HepG2 (cell line): ENCODE measurements around the gene MAPK8IP1. TPM values are rescaled to one million over a fixed set of nuclear protein-coding genes. Genes with fewer than 3 reads are reported as not detected.

Experiments
- ATAC-seq: fragments of 200-7000 bp; cut with Tn5 transposase; 3 replicates; pipeline ENCODE4 v1.9.1; 2020; ENCODE audit warnings: mild to moderate bottlenecking, moderate library complexity
- BruUV-seq: library from RNA; stranded (reverse); fragments of 400-500 nt; replicated peaks from 2 replicates; lab custom pipeline; 2021; lab: Mats Ljungman, UMichigan
- CTCF ChIA-PET: fragments of 300-600 bp; formaldehyde crosslinking; extraction: SDS; loops from one replicate; lab custom pipeline; 2021; ENCODE audit warnings: low total read pairs, inconsistent platforms, low intra/inter-chr PET ratio; lab: Yijun Ruan, JAX
- POLR2A ChIA-PET: fragments of 350-600 bp; sonication (Branson Sonifier 250); formaldehyde crosslinking; loops from one replicate; lab custom pipeline; 2020; ENCODE audit warnings: antibody characterized with exemption, inconsistent platforms; lab: Yijun Ruan, JAX
- DNase-seq: peaks from one replicate; pipeline ENCODE4 v3.0.0-alpha.2; 2015; ENCODE audit warnings: low spot score
- FAIRE-seq: peaks from 3 replicates; lab custom pipeline; 2011; peaks lifted over from hg19 to GRCh38; lab: Jason Lieb, UNC
- H2AFZ ChIP-seq: one replicate; pipeline ENCODE4 v1.6.1; 2011; ENCODE audit warnings: low read length, inconsistent platforms
- H3K27ac ChIP-seq: fragments of 300-600 bp; 3 replicates; pipeline ENCODE4 v1.8.0; 2011; ENCODE audit warnings: mixed run types, mild to moderate bottlenecking, mixed read lengths, low read length, inconsistent platforms; ENCODE audit not compliant: insufficient read depth; ENCODE audit errors: extremely low read length
- H3K27me3 ChIP-seq, 2 experiments: fragments of 200-600 bp in 1 of 2; 2 replicates in 1 of 2; 3 replicates in 1 of 2; pipeline versions ENCODE4 v1.6.0 to v1.8.0; 2011; ENCODE audit warnings: low read length in 2 of 2, mild to moderate bottlenecking in 2 of 2, moderate library complexity in 2 of 2, inconsistent platforms in 1 of 2; ENCODE audit not compliant: insufficient read depth in 2 of 2, control insufficient read depth in 1 of 2
- H3K36me3 ChIP-seq, 2 experiments: fragments of 200-600 bp in 1 of 2; replicated peaks in 1 of 2; 2 replicates in 1 of 2; 3 replicates in 1 of 2; pipeline versions ENCODE4 v1.5.1 to v1.8.0; 2011; ENCODE audit warnings: low read length in 2 of 2, inconsistent platforms in 1 of 2; ENCODE audit not compliant: insufficient read depth in 2 of 2, control insufficient read depth in 1 of 2
- H3K4me1 ChIP-seq: 2 replicates; pipeline ENCODE4 v1.5.1; 2012; ENCODE audit warnings: low read length, inconsistent platforms; ENCODE audit not compliant: insufficient read depth
- H3K4me2 ChIP-seq: 2 replicates; pipeline ENCODE4 v1.6.0; 2011; ENCODE audit warnings: low read depth, low read length, inconsistent platforms
- H3K4me3 ChIP-seq, 3 experiments: fragments of 200-600 bp in 1 of 3; sonication (generic), shearing (Covaris generic) in 1 of 3; replicated peaks in 1 of 3; 2 replicates each; pipeline ENCODE4 v1.5.1; 2011 to 2016; ENCODE audit warnings: low read length in 3 of 3, inconsistent platforms in 2 of 3, low read depth in 2 of 3, mild to moderate bottlenecking in 2 of 3, control low read depth in 1 of 3, mixed read lengths in 1 of 3; ENCODE audit not compliant: insufficient read depth in 1 of 3
- H3K79me2 ChIP-seq: one replicate; pipeline ENCODE4 v1.6.1; 2011; ENCODE audit warnings: low read length, inconsistent platforms; ENCODE audit not compliant: insufficient read depth
- H3K9ac ChIP-seq: 2 replicates; pipeline ENCODE4 v1.6.0; 2011; ENCODE audit warnings: mild to moderate bottlenecking, low read depth, low read length, inconsistent platforms; ENCODE audit not compliant: insufficient read depth
- H3K9me3 ChIP-seq: 2 replicates; pipeline ENCODE4 v1.5.1; 2012; ENCODE audit warnings: mild to moderate bottlenecking, low read length
- H4K20me1 ChIP-seq: 2 replicates; pipeline ENCODE4 v1.6.0; 2011; ENCODE audit warnings: inconsistent platforms, mild to moderate bottlenecking, low read length, moderate library complexity; ENCODE audit not compliant: insufficient read depth
- BCL6 ChIP-seq: IDR thresholded peaks from 2 replicates; pipeline ENCODE4 v1.6.1; 2016; ENCODE audit warnings: missing genetic modification reagents, missing compliant biosample characterization
- GABPB1 ChIP-seq: IDR thresholded peaks from 2 replicates; pipeline ENCODE4 v1.6.1; 2016; ENCODE audit warnings: mild to moderate bottlenecking, missing genetic modification reagents, moderate library complexity, missing compliant biosample characterization
- LCORL ChIP-seq, 2 experiments: fragments of 450-650 bp in 1 of 2; sonication (generic) in 1 of 2; formaldehyde crosslinking in 1 of 2; IDR thresholded peaks; 2 replicates each; pipeline versions ENCODE4 v1.5.0 to v1.6.1; 2017 to 2020; ENCODE audit warnings: antibody characterized with exemption in 1 of 2, missing genetic modification reagents in 1 of 2
- NCOA1 ChIP-seq: sonication (generic); formaldehyde crosslinking; IDR thresholded peaks from 2 replicates; pipeline ENCODE4 v1.9.0; 2021; ENCODE audit warnings: missing genetic modification reagents
- ZNF124 ChIP-seq: sonication (generic); formaldehyde crosslinking; IDR thresholded peaks from 2 replicates; pipeline ENCODE4 v1.4.0; 2020; ENCODE audit warnings: missing genetic modification reagents
- WGBS: methylation state at CpG from one replicate; pipeline ENCODE4 v1.1.6; 2017; ENCODE audit warnings: low lambda C conversion rate; 5-methylcytosine and 5-hydroxymethylcytosine counted together
- in situ Hi-C: cut with HindIII; loops from 2 replicates; pipeline ENCODE4 v1.10.0; 2017; ENCODE audit warnings: low pct_unique_long_range_greater_than_20kb; ENCODE audit not compliant: extremely low pct_ligation_motif_present
- intact Hi-C: fragments of 100-400 bp; cut with micrococcal nuclease; formaldehyde crosslinking; loops from one replicate; pipeline ENCODE4 v1.10.0; 2022; ENCODE audit not compliant: unreplicated experiment
- polyA plus RNA-seq, 8 experiments: library from polyadenylated mRNA; depleted of rRNA in 3 of 8; stranded (reverse) in 7 of 8; unstranded in 1 of 8; fragments of >200 nt; fragmentation: Illumina TruSeq in 4 of 8; extraction: Trizol in 4 of 8; gene quantifications; 2 replicates each; pipeline versions ENCODE4 v1.2.1 to v1.2.3, GENCODE V29; 2011 to 2016; ENCODE audit warnings: low read depth in 4 of 8, missing spikeins in 1 of 8, mixed read lengths in 1 of 8; ENCODE audit not compliant: insufficient read depth in 1 of 8
- total RNA-seq, 5 experiments: library from RNA; depleted of rRNA; stranded (reverse); fragments of >200 nt; fragmentation: Illumina TruSeq; extraction: Trizol; gene quantifications; 2 replicates each; pipeline ENCODE4 v1.2.3, GENCODE V29; 2016; ENCODE audit warnings: low read depth in 1 of 5
- TF ChIP-seq, protein P1 (sequence below): fragments of 450-650 bp; IDR thresholded peaks from 2 replicates; pipeline ENCODE4 v1.6.1; 2016
- TF ChIP-seq, protein P2 (sequence below): IDR thresholded peaks from 2 replicates; pipeline ENCODE4 v1.6.1; 2016; ENCODE audit warnings: missing compliant biosample characterization, missing genetic modification reagents, borderline replicate concordance
- TF ChIP-seq, protein P3 (sequence below): sonication (generic); formaldehyde crosslinking; conservative IDR thresholded peaks from 2 replicates; pipeline ENCODE4 v1.4.0; 2020; ENCODE audit warnings: missing genetic modification reagents
- TF ChIP-seq, protein P4 (sequence below): sonication (generic); formaldehyde crosslinking; IDR thresholded peaks from 2 replicates; pipeline ENCODE4 v1.4.0; 2020; ENCODE audit warnings: low read depth, mild to moderate bottlenecking, missing genetic modification reagents

Gene MAPK8IP1
- total and polyA plus RNA-seq, 2 of the 13 experiments (the other 11 are each of a cell fraction or from before 2014, with no cell fraction given): 2.2 to 4.2 TPM

DNA sequence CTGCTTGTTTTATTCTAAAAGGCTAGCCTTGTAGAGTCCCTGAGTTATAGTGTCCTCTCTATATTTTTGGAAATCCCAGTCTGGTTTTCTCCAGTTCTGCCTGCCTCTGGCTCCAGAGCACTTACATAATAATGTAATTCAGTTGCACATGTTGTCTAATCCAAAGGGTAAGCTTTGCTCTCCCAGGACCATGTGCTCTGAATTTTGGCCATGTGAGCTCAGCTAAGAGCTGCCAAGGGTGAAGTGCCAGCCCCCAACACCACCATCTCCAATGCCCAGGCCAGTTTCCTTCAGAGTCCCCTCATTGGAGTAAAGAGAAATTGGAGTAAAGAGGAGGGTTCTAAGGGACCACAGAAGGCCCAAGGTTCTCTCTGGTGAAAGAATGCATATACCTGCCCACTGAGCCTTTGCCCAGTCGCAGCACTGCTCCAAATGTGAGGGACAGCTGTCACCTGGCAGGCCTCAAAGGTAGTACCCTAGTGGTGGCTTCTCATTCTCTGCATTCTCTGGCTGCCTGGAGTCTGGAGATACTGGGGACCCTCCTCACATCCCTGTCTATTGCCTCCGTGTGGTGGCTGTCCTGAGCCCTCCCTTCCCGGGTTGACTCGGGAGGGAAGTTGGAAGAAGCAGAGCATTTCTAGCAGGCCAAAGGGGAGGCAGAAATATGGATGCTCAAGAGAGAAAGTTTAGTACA lies 33.3 kb upstream of the MAPK8IP1 start:
- Histone ChIP-seq H3K79me2 (peaks cover 52% of the 10 kb centered on the region), H3K27me3 (no peaks in the 10 kb centered on the region; a peak in 1 of 5 replicates), H2AFZ (no peak overlapping the region), H3K27ac (no peak overlapping the region), H4K20me1 (peaks cover 45% of the 10 kb centered on the region), H3K9ac (no peak overlapping the region), H3K4me3 (no peak overlapping the region), H3K9me3 (no peaks in the 10 kb centered on the region), H3K4me1 (peaks cover 47% of the 10 kb centered on the region), H3K4me2 (no peak overlapping the region), H3K36me3 (peaks cover 6 to 26% of the 10 kb centered on the region in 2 experiments)
- CTCF ChIA-PET: interaction anchor here (1.4 to 2.0 kb wide), 2 partner anchors 9 to 81 kb away, joined by 6 to 7 read pairs; no protein-coding TSS in a partner anchor
- no peak for DNase-seq
- ATAC-seq: no peak
- in situ Hi-C loops (no loop called here), intact Hi-C loops (no loop called here)
- FAIRE-seq: no peak
- TF ChIP-seq, protein P1, sequence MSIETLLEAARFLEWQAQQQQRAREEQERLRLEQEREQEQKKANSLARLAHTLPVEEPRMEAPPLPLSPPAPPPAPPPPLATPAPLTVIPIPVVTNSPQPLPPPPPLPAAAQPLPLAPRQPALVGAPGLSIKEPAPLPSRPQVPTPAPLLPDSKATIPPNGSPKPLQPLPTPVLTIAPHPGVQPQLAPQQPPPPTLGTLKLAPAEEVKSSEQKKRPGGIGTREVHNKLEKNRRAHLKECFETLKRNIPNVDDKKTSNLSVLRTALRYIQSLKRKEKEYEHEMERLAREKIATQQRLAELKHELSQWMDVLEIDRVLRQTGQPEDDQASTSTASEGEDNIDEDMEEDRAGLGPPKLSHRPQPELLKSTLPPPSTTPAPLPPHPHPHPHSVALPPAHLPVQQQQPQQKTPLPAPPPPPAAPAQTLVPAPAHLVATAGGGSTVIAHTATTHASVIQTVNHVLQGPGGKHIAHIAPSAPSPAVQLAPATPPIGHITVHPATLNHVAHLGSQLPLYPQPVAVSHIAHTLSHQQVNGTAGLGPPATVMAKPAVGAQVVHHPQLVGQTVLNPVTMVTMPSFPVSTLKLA: peak; percentile 95
- TF ChIP-seq BCL6: no peak
- no peak for TF ChIP-seq ZNF124 (CRISPR knock-in tag)
- no peak for TF ChIP-seq NCOA1 (CRISPR knock-in tag)
- TF ChIP-seq, protein P2, sequence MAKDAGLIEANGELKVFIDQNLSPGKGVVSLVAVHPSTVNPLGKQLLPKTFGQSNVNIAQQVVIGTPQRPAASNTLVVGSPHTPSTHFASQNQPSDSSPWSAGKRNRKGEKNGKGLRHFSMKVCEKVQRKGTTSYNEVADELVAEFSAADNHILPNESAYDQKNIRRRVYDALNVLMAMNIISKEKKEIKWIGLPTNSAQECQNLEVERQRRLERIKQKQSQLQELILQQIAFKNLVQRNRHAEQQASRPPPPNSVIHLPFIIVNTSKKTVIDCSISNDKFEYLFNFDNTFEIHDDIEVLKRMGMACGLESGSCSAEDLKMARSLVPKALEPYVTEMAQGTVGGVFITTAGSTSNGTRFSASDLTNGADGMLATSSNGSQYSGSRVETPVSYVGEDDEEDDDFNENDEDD (CRISPR knock-in tag): no peak
- TF ChIP-seq, protein P3, sequence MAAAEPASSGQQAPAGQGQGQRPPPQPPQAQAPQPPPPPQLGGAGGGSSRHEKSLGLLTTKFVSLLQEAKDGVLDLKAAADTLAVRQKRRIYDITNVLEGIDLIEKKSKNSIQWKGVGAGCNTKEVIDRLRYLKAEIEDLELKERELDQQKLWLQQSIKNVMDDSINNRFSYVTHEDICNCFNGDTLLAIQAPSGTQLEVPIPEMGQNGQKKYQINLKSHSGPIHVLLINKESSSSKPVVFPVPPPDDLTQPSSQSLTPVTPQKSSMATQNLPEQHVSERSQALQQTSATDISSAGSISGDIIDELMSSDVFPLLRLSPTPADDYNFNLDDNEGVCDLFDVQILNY (CRISPR knock-in tag): no peak
- TF ChIP-seq GABPB1 (CRISPR knock-in tag): no peak
- TF ChIP-seq, protein P4, sequence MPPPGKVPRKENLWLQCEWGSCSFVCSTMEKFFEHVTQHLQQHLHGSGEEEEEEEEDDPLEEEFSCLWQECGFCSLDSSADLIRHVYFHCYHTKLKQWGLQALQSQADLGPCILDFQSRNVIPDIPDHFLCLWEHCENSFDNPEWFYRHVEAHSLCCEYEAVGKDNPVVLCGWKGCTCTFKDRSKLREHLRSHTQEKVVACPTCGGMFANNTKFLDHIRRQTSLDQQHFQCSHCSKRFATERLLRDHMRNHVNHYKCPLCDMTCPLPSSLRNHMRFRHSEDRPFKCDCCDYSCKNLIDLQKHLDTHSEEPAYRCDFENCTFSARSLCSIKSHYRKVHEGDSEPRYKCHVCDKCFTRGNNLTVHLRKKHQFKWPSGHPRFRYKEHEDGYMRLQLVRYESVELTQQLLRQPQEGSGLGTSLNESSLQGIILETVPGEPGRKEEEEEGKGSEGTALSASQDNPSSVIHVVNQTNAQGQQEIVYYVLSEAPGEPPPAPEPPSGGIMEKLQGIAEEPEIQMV (CRISPR knock-in tag): no peak
- no peak for TF ChIP-seq LCORL (IDR thresholded peaks at IDR 0.05)
- no peak for TF ChIP-seq LCORL (CRISPR knock-in tag; IDR thresholded peaks at IDR 0.05)
- POLR2A ChIA-PET: no interaction called here
- no TSS peak for BruUV-seq
- WGBS: 87% methylated on average over 4 of the region's 4 CpGs
